ENCODE results near the gene GOPC.

The GOPC gene

DNA sequence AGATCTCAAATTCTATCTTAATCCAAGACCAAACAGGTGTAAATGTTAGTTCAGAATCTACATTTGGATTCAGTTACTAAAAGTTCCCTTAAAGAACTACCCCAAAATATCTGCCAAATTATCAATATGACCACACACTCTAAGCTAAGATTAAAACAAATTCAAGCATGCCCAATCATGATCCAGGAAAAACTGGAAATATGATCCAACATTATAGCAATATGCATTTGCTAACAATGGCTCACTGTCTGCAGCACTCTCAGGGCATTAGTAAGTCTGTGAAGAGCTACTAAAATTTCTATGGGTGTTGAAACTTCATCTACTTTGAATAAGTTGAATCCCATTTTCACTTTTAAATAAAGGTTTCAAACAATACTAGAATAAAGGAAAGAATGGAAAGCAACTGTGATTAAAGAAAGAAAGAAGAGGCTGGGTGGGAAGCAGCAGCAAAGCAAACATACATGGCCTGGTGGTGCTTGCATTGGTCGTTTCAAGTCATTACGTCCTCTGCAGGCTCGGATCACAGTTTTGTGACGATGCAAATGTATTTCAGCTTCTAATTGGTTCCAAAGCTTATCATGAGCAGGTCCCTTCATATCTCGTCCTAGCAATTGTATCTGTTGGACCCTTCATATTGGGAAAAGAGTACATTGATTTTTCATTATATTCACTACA, 29.2 kb downstream of the GOPC start:
- no peaks in the 10 kb centered on the region for H3K27me3 ChIP-seq (replicated peaks in 2 of 5; ENCODE audit: control insufficient read depth in 4 of 5, insufficient read depth in 5 of 5, low read length in 4 of 5)
- ChIA-PET CTCF (interaction anchor here (1.1 to 1.2 kb wide), 4 partner anchors 11 to 115 kb away, joined by 3 to 4 read pairs (median 4); no protein-coding TSS in a partner anchor), POLR2A (no interaction called here)
- no peak for DNase-seq
- H3K4me3 ChIP-seq (ENCODE audit: control insufficient read depth in 1 of 7, extremely low read depth in 1 of 7, insufficient read depth in 4 of 7, low read depth in 2 of 7, low read length in 6 of 7) = no peak overlapping the region
- WGBS (ENCODE audit: insufficient coverage) = 98% methylated on average over 4 of the region's 5 CpGs
- H3K27ac ChIP-seq (ENCODE audit: insufficient read depth in 1 of 2, low read depth in 1 of 2, low read length in 2 of 2, poor library complexity in 1 of 2, severe bottlenecking in 2 of 2) = no peak overlapping the region
- peaks cover 17 to 46% (median 32%) of the 10 kb centered on the region in 4 experiments for H3K36me3 ChIP-seq (ENCODE audit: control insufficient read depth in 4 of 4, insufficient read depth in 4 of 4, low read length in 3 of 4)
- no peaks in the 10 kb centered on the region for H3K9me3 ChIP-seq (ENCODE audit: control extremely low read depth in 1 of 5, control insufficient read depth in 4 of 5, insufficient read depth in 2 of 5, low read depth in 1 of 5, low read length in 4 of 5)
- no peaks in the 10 kb centered on the region for H3K4me1 ChIP-seq (ENCODE audit: control extremely low read depth in 1 of 4, control insufficient read depth in 4 of 4, insufficient read depth in 4 of 4, low read length in 3 of 4)

DNA sequence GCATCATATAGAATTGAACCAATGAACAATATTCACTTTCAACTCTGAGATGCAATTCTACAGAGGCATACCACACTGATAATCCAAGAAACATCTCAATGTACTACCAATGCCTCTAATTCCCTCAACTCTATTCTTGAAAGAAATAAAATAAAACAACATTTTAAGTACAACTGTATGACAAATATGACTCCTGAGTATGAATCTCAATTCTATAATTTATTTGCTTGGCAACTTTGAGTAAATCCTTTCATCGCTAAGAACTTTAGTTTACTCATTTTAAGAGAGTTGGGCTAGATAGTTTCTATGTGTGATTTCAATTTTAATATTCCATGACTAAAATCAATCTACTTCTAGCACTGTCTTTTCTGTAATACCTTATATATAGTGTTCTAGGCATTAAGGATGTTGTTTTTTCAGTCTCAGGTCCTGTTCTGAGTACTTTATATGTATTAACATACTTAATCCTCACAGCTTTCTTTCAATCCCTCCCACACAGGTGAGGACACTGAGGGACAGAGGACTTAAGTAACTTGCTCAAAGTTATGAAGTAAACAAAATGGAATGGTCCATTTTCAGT, 33.4 kb downstream of the GOPC start:
- WGBS (ENCODE audit: insufficient coverage) = no CpG with 5 or more reads among the region's 1 CpG
- Histone ChIP-seq H3K9me3 (ENCODE audit: control extremely low read depth in 1 of 5, control insufficient read depth in 4 of 5, insufficient read depth in 2 of 5, low read depth in 1 of 5, low read length in 4 of 5) (no peaks in the 10 kb centered on the region), H3K4me1 (ENCODE audit: control extremely low read depth in 1 of 4, control insufficient read depth in 4 of 4, insufficient read depth in 4 of 4, low read length in 3 of 4) (no peaks in the 10 kb centered on the region), H3K27me3 (replicated peaks in 2 of 5; ENCODE audit: control insufficient read depth in 4 of 5, insufficient read depth in 5 of 5, low read length in 4 of 5) (no peaks in the 10 kb centered on the region), H3K27ac (ENCODE audit: insufficient read depth in 1 of 2, low read depth in 1 of 2, low read length in 2 of 2, poor library complexity in 1 of 2, severe bottlenecking in 2 of 2) (no peak overlapping the region), H3K36me3 (ENCODE audit: control insufficient read depth in 4 of 4, insufficient read depth in 4 of 4, low read length in 3 of 4) (peaks cover 20 to 59% (median 39%) of the 10 kb centered on the region in 4 experiments), H3K4me3 (ENCODE audit: control insufficient read depth in 1 of 7, extremely low read depth in 1 of 7, insufficient read depth in 4 of 7, low read depth in 2 of 7, low read length in 6 of 7) (no peak overlapping the region)
- POLR2A ChIA-PET = interaction anchor here (0.5 to 0.8 kb wide), 2 partner anchors 33 to 211 kb away, joined by 3 read pairs; partner anchors contain the start of gene GOPC
- CTCF ChIA-PET = interaction anchor here (1.1 to 3.0 kb wide), 4 partner anchors 10 to 91 kb away, joined by 3 to 11 read pairs (median 4); no protein-coding TSS in a partner anchor
- DNase-seq = no peak

DNA sequence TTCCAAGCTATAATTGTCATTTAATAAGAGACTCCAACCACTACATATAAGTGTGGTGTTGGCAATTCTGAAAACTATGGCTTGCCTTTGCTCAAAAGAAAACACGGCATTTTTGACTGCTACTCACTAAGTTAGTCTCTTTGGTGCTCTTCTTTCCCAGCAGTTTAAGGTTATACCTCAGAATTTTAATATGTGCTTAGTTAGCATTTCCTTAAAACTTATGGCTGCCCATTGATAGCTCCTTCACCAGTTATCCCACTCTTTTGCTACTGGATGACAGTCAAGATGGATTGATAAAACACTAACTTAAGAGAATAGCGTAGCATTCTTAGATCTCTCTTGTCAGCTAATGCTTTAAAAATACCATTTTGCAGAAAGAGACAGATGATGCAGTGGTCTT, 34.1 kb downstream of the GOPC start:
- 100% methylated on average over 1 of the region's 2 CpGs for WGBS (ENCODE audit: insufficient coverage)

DNA sequence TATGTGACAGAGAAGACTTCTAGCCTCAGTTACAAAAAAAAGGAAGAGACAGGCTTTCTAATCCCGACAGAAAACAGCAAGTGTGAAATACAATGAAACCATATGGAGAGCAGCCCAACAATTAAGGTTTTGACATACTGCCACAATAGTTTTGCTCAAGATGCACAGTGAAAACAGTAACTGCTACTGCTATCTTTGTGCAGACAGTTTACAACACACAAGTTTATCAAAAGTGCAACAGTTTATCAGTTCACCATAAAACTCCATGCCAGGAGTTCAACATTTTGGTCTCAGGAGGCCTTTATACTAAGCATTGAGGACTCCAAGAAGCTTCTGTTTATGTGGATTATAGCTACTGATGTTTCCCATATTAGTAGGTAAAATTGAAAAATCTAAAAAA, 37.6 kb downstream of the GOPC start:
- WGBS (ENCODE audit: insufficient coverage) = 100% methylated on average over 1 of the region's 1 CpG
- Histone ChIP-seq H3K27me3 (replicated peaks in 2 of 5; ENCODE audit: control insufficient read depth in 4 of 5, insufficient read depth in 5 of 5, low read length in 4 of 5) (no peaks in the 10 kb centered on the region), H3K9me3 (ENCODE audit: control extremely low read depth in 1 of 5, control insufficient read depth in 4 of 5, insufficient read depth in 2 of 5, low read depth in 1 of 5, low read length in 4 of 5) (no peaks in the 10 kb centered on the region), H3K4me3 (ENCODE audit: control insufficient read depth in 1 of 7, extremely low read depth in 1 of 7, insufficient read depth in 4 of 7, low read depth in 2 of 7, low read length in 6 of 7) (no peak overlapping the region), H3K27ac (ENCODE audit: insufficient read depth in 1 of 2, low read depth in 1 of 2, low read length in 2 of 2, poor library complexity in 1 of 2, severe bottlenecking in 2 of 2) (no peak overlapping the region), H3K4me1 (ENCODE audit: control extremely low read depth in 1 of 4, control insufficient read depth in 4 of 4, insufficient read depth in 4 of 4, low read length in 3 of 4) (no peaks in the 10 kb centered on the region), H3K36me3 (ENCODE audit: control insufficient read depth in 4 of 4, insufficient read depth in 4 of 4, low read length in 3 of 4) (peaks cover 16 to 49% (median 35%) of the 10 kb centered on the region in 4 experiments)
- ChIA-PET POLR2A (no interaction called here), CTCF (interaction anchor here (2.7 kb wide), 1 partner anchor 115 kb away, joined by 8 read pairs; no protein-coding TSS in a partner anchor)
- DNase-seq = no peak

More for the DNA sequence above, 34.1 kb downstream of the GOPC start:
- Histone ChIP-seq H3K4me1 (ENCODE audit: control extremely low read depth in 1 of 4, control insufficient read depth in 4 of 4, insufficient read depth in 4 of 4, low read length in 3 of 4) (no peaks in the 10 kb centered on the region), H3K27me3 (replicated peaks in 2 of 5; ENCODE audit: control insufficient read depth in 4 of 5, insufficient read depth in 5 of 5, low read length in 4 of 5) (no peaks in the 10 kb centered on the region), H3K4me3 (ENCODE audit: control insufficient read depth in 1 of 7, extremely low read depth in 1 of 7, insufficient read depth in 4 of 7, low read depth in 2 of 7, low read length in 6 of 7) (no peak overlapping the region), H3K27ac (ENCODE audit: insufficient read depth in 1 of 2, low read depth in 1 of 2, low read length in 2 of 2, poor library complexity in 1 of 2, severe bottlenecking in 2 of 2) (no peak overlapping the region), H3K36me3 (ENCODE audit: control insufficient read depth in 4 of 4, insufficient read depth in 4 of 4, low read length in 3 of 4) (peaks cover 20 to 56% (median 39%) of the 10 kb centered on the region in 4 experiments), H3K9me3 (ENCODE audit: control extremely low read depth in 1 of 5, control insufficient read depth in 4 of 5, insufficient read depth in 2 of 5, low read depth in 1 of 5, low read length in 4 of 5) (no peaks in the 10 kb centered on the region)
- no peak for DNase-seq
- POLR2A ChIA-PET = interaction anchor here (0.8 kb wide), 1 partner anchor 34 kb away, joined by 3 read pairs; the partner anchor contains the start of gene GOPC
- CTCF ChIA-PET = interaction anchor here (1.1 to 3.0 kb wide), 4 partner anchors 10 to 90 kb away, joined by 3 to 11 read pairs (median 4); no protein-coding TSS in a partner anchor

DNA sequence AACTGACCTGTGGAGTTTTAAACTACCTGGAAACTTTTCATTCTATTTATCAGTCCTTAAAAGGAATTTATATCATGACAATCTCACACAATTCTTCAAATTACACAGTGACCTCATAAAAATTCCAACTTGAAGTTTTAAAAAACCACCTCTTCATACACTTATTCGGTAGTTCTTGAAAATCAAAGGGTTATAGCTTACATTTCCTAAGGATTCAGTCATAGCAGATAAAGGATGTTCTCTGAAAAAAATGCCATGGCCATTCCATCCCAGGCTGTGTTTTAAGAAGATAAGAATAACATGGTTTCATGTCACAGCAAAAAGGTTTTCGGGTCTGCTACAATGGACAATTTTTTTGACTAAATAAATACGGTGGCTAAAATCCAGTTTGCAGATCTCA, 41.2 kb downstream of the GOPC start:
- Histone ChIP-seq H3K4me3 (ENCODE audit: control insufficient read depth in 1 of 7, extremely low read depth in 1 of 7, insufficient read depth in 4 of 7, low read depth in 2 of 7, low read length in 6 of 7) (no peak overlapping the region), H3K9me3 (ENCODE audit: control extremely low read depth in 1 of 5, control insufficient read depth in 4 of 5, insufficient read depth in 2 of 5, low read depth in 1 of 5, low read length in 4 of 5) (no peaks in the 10 kb centered on the region), H3K27ac (ENCODE audit: insufficient read depth in 1 of 2, low read depth in 1 of 2, low read length in 2 of 2, poor library complexity in 1 of 2, severe bottlenecking in 2 of 2) (no peak overlapping the region), H3K36me3 (ENCODE audit: control insufficient read depth in 4 of 4, insufficient read depth in 4 of 4, low read length in 3 of 4) (peaks cover 5 to 25% (median 20%) of the 10 kb centered on the region in 4 experiments), H3K4me1 (ENCODE audit: control extremely low read depth in 1 of 4, control insufficient read depth in 4 of 4, insufficient read depth in 4 of 4, low read length in 3 of 4) (no peaks in the 10 kb centered on the region), H3K27me3 (replicated peaks in 2 of 5; ENCODE audit: control insufficient read depth in 4 of 5, insufficient read depth in 5 of 5, low read length in 4 of 5) (no peaks in the 10 kb centered on the region)
- CTCF ChIA-PET = interaction anchor here (2.0 to 7.9 kb wide), 2 partner anchors 82 to 111 kb away, joined by 5 to 71 read pairs; no protein-coding TSS in a partner anchor
- DNase-seq = no peak
- 81% methylated on average over 2 of the region's 3 CpGs for WGBS (ENCODE audit: insufficient coverage)
- POLR2A ChIA-PET = no interaction called here

DNA sequence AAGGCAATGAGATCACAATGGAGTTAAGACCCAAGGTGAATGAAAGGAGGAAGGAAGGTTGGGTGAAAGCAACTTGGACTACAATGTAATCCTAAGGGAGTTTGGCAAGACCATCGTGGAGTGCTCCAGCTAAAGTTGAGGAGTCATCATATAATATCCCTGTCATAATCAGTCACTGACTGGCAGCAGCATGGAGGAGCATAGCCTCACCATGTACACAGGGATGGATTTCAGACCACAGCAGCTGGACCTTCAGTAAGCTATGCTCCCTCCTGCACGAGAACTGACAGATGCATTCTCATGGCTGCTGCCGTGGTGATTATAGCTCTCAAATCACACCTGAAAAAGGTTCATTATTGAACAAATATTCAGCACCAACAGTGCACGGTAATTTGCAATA, 43.0 kb downstream of the GOPC start:
- H3K36me3 ChIP-seq (ENCODE audit: control insufficient read depth in 4 of 4, insufficient read depth in 4 of 4, low read length in 3 of 4) = peaks cover 5 to 17% (median 10%) of the 10 kb centered on the region in 4 experiments
- peaks cover 0 to 2% (median 0%) of the 10 kb centered on the region in 5 experiments for H3K27me3 ChIP-seq (replicated peaks in 2 of 5; ENCODE audit: control insufficient read depth in 4 of 5, insufficient read depth in 5 of 5, low read length in 4 of 5)
- ChIA-PET POLR2A (no interaction called here), CTCF (interaction anchor here (1.0 to 7.9 kb wide), 6 partner anchors 9 to 80 kb away, joined by 3 to 71 read pairs (median 6); no protein-coding TSS in a partner anchor)
- WGBS (ENCODE audit: insufficient coverage) = 93% methylated on average over 2 of the region's 4 CpGs
- H3K4me1 ChIP-seq (ENCODE audit: control extremely low read depth in 1 of 4, control insufficient read depth in 4 of 4, insufficient read depth in 4 of 4, low read length in 3 of 4) = no peaks in the 10 kb centered on the region
- H3K27ac ChIP-seq (ENCODE audit: insufficient read depth in 1 of 2, low read depth in 1 of 2, low read length in 2 of 2, poor library complexity in 1 of 2, severe bottlenecking in 2 of 2) = no peak overlapping the region
- no peak overlapping the region for H3K4me3 ChIP-seq (ENCODE audit: control insufficient read depth in 1 of 7, extremely low read depth in 1 of 7, insufficient read depth in 4 of 7, low read depth in 2 of 7, low read length in 6 of 7)
- DNase-seq = no peak
- no peaks in the 10 kb centered on the region for H3K9me3 ChIP-seq (ENCODE audit: control extremely low read depth in 1 of 5, control insufficient read depth in 4 of 5, insufficient read depth in 2 of 5, low read depth in 1 of 5, low read length in 4 of 5)

DNA sequence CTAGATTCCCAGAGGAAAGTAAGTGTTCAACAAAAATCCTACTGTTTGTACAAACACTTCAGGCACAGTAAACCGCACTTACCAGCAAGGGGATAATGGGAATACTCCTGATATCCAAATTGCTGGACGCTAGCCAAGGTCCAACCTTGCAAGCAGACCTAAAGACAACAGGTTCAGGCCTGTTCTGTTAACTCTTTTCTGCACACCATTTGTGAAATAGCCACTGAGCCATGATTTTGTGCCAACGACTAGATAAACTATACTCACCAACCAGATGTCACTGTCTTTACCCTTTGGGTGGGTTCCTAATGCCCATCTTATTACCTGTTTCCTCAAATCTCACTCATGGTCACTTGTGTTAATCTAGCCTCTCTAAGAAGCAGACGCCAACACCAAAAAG, 43.5 kb downstream of the GOPC start:
- Histone ChIP-seq H3K4me3 (ENCODE audit: control insufficient read depth in 1 of 7, extremely low read depth in 1 of 7, insufficient read depth in 4 of 7, low read depth in 2 of 7, low read length in 6 of 7) (no peak overlapping the region), H3K9me3 (ENCODE audit: control extremely low read depth in 1 of 5, control insufficient read depth in 4 of 5, insufficient read depth in 2 of 5, low read depth in 1 of 5, low read length in 4 of 5) (no peaks in the 10 kb centered on the region), H3K4me1 (ENCODE audit: control extremely low read depth in 1 of 4, control insufficient read depth in 4 of 4, insufficient read depth in 4 of 4, low read length in 3 of 4) (no peaks in the 10 kb centered on the region), H3K27ac (ENCODE audit: insufficient read depth in 1 of 2, low read depth in 1 of 2, low read length in 2 of 2, poor library complexity in 1 of 2, severe bottlenecking in 2 of 2) (no peak overlapping the region), H3K27me3 (replicated peaks in 2 of 5; ENCODE audit: control insufficient read depth in 4 of 5, insufficient read depth in 5 of 5, low read length in 4 of 5) (peaks cover 0 to 2% (median 0%) of the 10 kb centered on the region in 5 experiments), H3K36me3 (ENCODE audit: control insufficient read depth in 4 of 4, insufficient read depth in 4 of 4, low read length in 3 of 4) (peaks cover 5 to 17% (median 8%) of the 10 kb centered on the region in 4 experiments)
- DNase-seq = no peak
- WGBS (ENCODE audit: insufficient coverage) = 93% methylated on average over 4 of the region's 4 CpGs
- ChIA-PET POLR2A (no interaction called here), CTCF (interaction anchor here (0.7 to 7.9 kb wide), 10 partner anchors 9 to 80 kb away, joined by 3 to 71 read pairs (median 5); partner anchors contain the start of gene GOPC)

Measured in common myeloid progenitor, CD34-positive (primary cell).